Measurements from ENCODE around the gene ARHGEF28. TPM values are rescaled to one million over a fixed set of nuclear protein-coding genes. Genes with fewer than 3 reads are reported as not detected.
A peak's percentile ranks its signal among the peaks of the same experiment; 100 is the strongest.

The ARHGEF28 gene
- total RNA-seq, 6 donors from 2014 or later, result 14.4 to 47.1 (median 24.4) TPM

GRCh38 chr5:73648515-73648914 is 22.5 kb downstream of the ARHGEF28 start:
- 83 to 89% methylated on average over 1 of the region's 1 CpG for WGBS, 2 donors
- Histone ChIP-seq H3K27ac (no peak overlapping the region), H3K27me3 (no peaks in the 10 kb centered on the region), H3K9me3 (no peaks in the 10 kb centered on the region), H3K4me1 (no peaks in the 10 kb centered on the region), H3K36me3 (no peaks in the 10 kb centered on the region), H3K4me3 (no peak overlapping the region)
- no peak for TF ChIP-seq POLR2A (IDR thresholded peaks at IDR 0.05)
- TF ChIP-seq EP300 (IDR thresholded peaks at IDR 0.05), result no peak
- no peak for TF ChIP-seq POLR2AphosphoS5 (IDR thresholded peaks at IDR 0.05)
- TF ChIP-seq CTCF (IDR thresholded peaks at IDR 0.05), result no peak
- ATAC-seq (ENCODE audit: low FRiP score in 2 of 2) (no peak), DNase-seq (no peak)

GRCh38 chr5:73649926-73650325 is 23.9 kb downstream of the ARHGEF28 start:
- no peaks in the 10 kb centered on the region for H3K4me1 ChIP-seq
- no peaks in the 10 kb centered on the region for H3K27me3 ChIP-seq
- TF ChIP-seq EP300 (IDR thresholded peaks at IDR 0.05) (no peak), POLR2A (IDR thresholded peaks at IDR 0.05) (no peak), CTCF (IDR thresholded peaks at IDR 0.05) (no peak), POLR2AphosphoS5 (IDR thresholded peaks at IDR 0.05) (no peak)
- no peak overlapping the region for H3K4me3 ChIP-seq
- no peaks in the 10 kb centered on the region for H3K9me3 ChIP-seq
- WGBS, 2 donors, result 78 to 88% methylated on average over 3 of the region's 3 CpGs
- DNase-seq (no peak), ATAC-seq (ENCODE audit: low FRiP score in 2 of 2) (no peak)
- H3K27ac ChIP-seq, result no peak overlapping the region
- H3K36me3 ChIP-seq, result no peaks in the 10 kb centered on the region

- WGBS, 2 donors, result 64 to 74% methylated on average over 2 of the region's 2 CpGs
- H3K9me3 ChIP-seq, result no peaks in the 10 kb centered on the region
- H3K4me3 ChIP-seq, result no peak overlapping the region
- ATAC-seq (ENCODE audit: low FRiP score in 2 of 2), result no peak
- no peak for DNase-seq
- no peaks in the 10 kb centered on the region for H3K27me3 ChIP-seq
- H3K27ac ChIP-seq, result no peak overlapping the region
- TF ChIP-seq POLR2AphosphoS5 (IDR thresholded peaks at IDR 0.05) (no peak), EP300 (IDR thresholded peaks at IDR 0.05) (no peak), POLR2A (IDR thresholded peaks at IDR 0.05) (no peak), CTCF (IDR thresholded peaks at IDR 0.05) (no peak)
- H3K4me1 ChIP-seq, result no peaks in the 10 kb centered on the region
- H3K36me3 ChIP-seq, result no peaks in the 10 kb centered on the region
These were observed 26.4 kb downstream of the ARHGEF28 start for GRCh38 chr5:73652391-73652790.

GRCh38 chr5:73654171-73654811 is 28.3 kb downstream of the ARHGEF28 start:
- peak in 1 of 2 donors; percentile 22 for DNase-seq
- Histone ChIP-seq H3K4me3 (no peak overlapping the region), H3K27me3 (no peaks in the 10 kb centered on the region), H3K27ac (peak overlapping the region in 1 of 4 donors; percentile 53), H3K9me3 (no peaks in the 10 kb centered on the region), H3K36me3 (no peaks in the 10 kb centered on the region), H3K4me1 (no peaks in the 10 kb centered on the region)
- no peak for ATAC-seq (ENCODE audit: low FRiP score in 2 of 2)
- no peak for TF ChIP-seq POLR2A (IDR thresholded peaks at IDR 0.05)
- TF ChIP-seq CTCF (IDR thresholded peaks at IDR 0.05), result no peak
- no peak for TF ChIP-seq EP300 (IDR thresholded peaks at IDR 0.05)
- no peak for TF ChIP-seq POLR2AphosphoS5 (IDR thresholded peaks at IDR 0.05)
- WGBS, 2 donors, result 43 to 57% methylated on average over 2 to 3 of the region's 3 CpGs

GRCh38 chr5:73654819-73655318 is 28.9 kb downstream of the ARHGEF28 start:
- H3K9me3 ChIP-seq, result no peaks in the 10 kb centered on the region
- no peak overlapping the region for H3K4me3 ChIP-seq
- ATAC-seq (ENCODE audit: low FRiP score in 2 of 2), result no peak
- TF ChIP-seq POLR2AphosphoS5 (IDR thresholded peaks at IDR 0.05) (no peak), POLR2A (IDR thresholded peaks at IDR 0.05) (no peak), CTCF (IDR thresholded peaks at IDR 0.05) (no peak), EP300 (IDR thresholded peaks at IDR 0.05) (no peak)
- 75 to 83% methylated on average over 2 of the region's 2 CpGs for WGBS, 2 donors
- H3K27ac ChIP-seq, result no peak overlapping the region
- H3K27me3 ChIP-seq, result no peaks in the 10 kb centered on the region
- no peaks in the 10 kb centered on the region for H3K36me3 ChIP-seq
- DNase-seq, result no peak
- no peaks in the 10 kb centered on the region for H3K4me1 ChIP-seq

Data from upper lobe of left lung (tissue), 6 donors.